ENCODE data around the gene TBRG1.
"Not testable (repeated sequence)": the region's sequence is repeated elsewhere in the genome, so short reads cannot be mapped to it uniquely, and the experiment has no call there.

Gene TBRG1

GRCh38 chr11:124600621-124601320 is 21.9 kb upstream of the TBRG1 start:
- no peak overlapping the region for H3K4me3 ChIP-seq (ENCODE audit: control insufficient read depth, low read depth, low read length)
- TF ChIP-seq CTCF (conservative IDR thresholded peaks at IDR 0.05; ENCODE audit: control insufficient read depth, insufficient read depth, low read depth, low read length) = no peak
- no peak for DNase-seq (ENCODE audit: low read depth)

DNA sequence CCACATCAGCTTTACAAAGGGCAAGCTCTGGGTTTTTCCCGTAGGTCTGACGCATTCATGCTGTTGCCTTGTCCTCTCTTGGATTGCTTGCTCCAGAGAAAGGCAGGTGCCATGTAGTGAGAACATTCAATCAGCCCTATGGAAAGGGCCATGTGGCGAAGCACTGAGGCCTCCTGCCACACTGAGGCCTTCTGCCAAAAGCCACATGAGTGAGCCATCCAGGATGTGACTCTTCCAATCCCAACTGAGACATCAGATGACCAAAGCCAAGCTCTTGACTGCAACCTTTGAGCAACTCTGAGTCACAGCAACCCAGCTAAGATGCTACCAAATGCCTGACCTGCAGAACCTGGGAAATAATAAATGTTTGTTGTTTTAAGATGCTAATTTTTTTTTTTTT is 20.5 kb upstream of the TBRG1 start:
- no peak overlapping the region for H3K4me3 ChIP-seq (ENCODE audit: control insufficient read depth, low read depth, low read length)
- DNase-seq (ENCODE audit: low read depth) = peak; percentile 72
- TF ChIP-seq CTCF (conservative IDR thresholded peaks at IDR 0.05; ENCODE audit: control insufficient read depth, insufficient read depth, low read depth, low read length) = no peak

- DNase-seq (ENCODE audit: low read depth); H3K4me3 ChIP-seq (ENCODE audit: control insufficient read depth, low read depth, low read length): not testable (repeated sequence)
These were observed 19.9 kb upstream of the TBRG1 start for GRCh38 chr11:124602723-124603122.

DNA sequence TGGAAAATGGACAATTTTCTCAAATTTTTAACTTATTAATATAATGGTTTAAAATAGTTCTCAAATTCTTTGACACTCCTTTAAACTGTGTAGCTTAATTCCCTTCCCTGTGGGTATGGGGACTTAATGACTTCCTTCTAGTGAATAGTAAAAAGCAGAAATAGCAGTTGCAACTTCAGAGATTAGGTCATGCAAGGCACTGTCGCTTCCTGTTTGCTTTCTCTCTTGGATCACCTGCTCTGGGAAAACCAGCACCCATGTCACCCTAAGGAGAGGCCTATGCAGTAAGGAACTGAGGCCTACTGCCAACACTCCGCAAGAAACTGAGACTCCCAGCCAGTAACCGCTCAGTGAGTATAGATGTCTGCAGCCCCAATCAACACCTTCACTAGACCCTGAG is 16.9 kb upstream of the TBRG1 start:
- no peak for TF ChIP-seq CTCF (conservative IDR thresholded peaks at IDR 0.05; ENCODE audit: control insufficient read depth, insufficient read depth, low read depth, low read length)
- H3K4me3 ChIP-seq (ENCODE audit: control insufficient read depth, low read depth, low read length) = no peak overlapping the region
- DNase-seq (ENCODE audit: low read depth) = no peak

GRCh38 chr11:124608147-124608546 is 14.5 kb upstream of the TBRG1 start:
- no peak overlapping the region for H3K4me3 ChIP-seq (ENCODE audit: control insufficient read depth, low read depth, low read length)
- no peak for TF ChIP-seq CTCF (conservative IDR thresholded peaks at IDR 0.05; ENCODE audit: control insufficient read depth, insufficient read depth, low read depth, low read length)
- no peak for DNase-seq (ENCODE audit: low read depth)

- DNase-seq (ENCODE audit: low read depth) = no peak
- no peak overlapping the region for H3K4me3 ChIP-seq (ENCODE audit: control insufficient read depth, low read depth, low read length)
- TF ChIP-seq CTCF (conservative IDR thresholded peaks at IDR 0.05; ENCODE audit: control insufficient read depth, insufficient read depth, low read depth, low read length) = no peak
These were observed 12.4 kb upstream of the TBRG1 start for GRCh38 chr11:124610295-124610694.

DNA sequence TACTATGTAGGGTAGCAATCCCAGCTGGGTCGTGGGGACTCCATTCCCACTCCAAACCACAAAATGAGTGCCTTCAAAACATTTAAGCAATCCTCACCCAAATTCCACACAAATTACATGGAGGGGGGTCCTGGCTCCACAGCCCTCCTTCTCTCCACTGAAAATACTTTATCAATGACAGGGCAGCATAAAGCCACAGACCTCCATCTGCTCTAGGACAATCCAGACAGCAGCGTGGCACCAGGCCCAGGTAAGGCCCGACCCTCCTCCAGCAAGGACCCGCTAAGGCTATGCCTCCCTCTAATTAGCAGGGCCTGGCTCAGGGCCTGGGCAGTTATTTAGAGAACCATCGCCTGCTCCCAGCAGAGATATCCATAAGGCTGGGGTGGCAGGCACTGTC is 11.6 kb upstream of the TBRG1 start, which contains the start of gene PANX3:
Gene PANX3 (plus strand): TSS at position 365 of the 400 bp plus-strand sequence. CDS start 129 bp downstream, outside the sequence.
- no peak for TF ChIP-seq CTCF (conservative IDR thresholded peaks at IDR 0.05; ENCODE audit: control insufficient read depth, insufficient read depth, low read depth, low read length)
- DNase-seq (ENCODE audit: low read depth) = no peak
- H3K4me3 ChIP-seq (ENCODE audit: control insufficient read depth, low read depth, low read length) = no peak within 1 kb of the TSS

Data from fibroblast of mammary gland (primary cell).